Activated CD4-positive, alpha-beta T cell treated with anti-CD3 and anti-CD28 coated beads, Interleukin-2, amount 50 U/mL, for 4 hours (primary cell): ENCODE measurements around the gene RASGRP3.

Experiments used
- DNase-seq, 2 experiments: peaks; one replicate each; pipeline ENCODE4 v3.0.0-alpha.2; 2020

RASGRP3 gene

DNA sequence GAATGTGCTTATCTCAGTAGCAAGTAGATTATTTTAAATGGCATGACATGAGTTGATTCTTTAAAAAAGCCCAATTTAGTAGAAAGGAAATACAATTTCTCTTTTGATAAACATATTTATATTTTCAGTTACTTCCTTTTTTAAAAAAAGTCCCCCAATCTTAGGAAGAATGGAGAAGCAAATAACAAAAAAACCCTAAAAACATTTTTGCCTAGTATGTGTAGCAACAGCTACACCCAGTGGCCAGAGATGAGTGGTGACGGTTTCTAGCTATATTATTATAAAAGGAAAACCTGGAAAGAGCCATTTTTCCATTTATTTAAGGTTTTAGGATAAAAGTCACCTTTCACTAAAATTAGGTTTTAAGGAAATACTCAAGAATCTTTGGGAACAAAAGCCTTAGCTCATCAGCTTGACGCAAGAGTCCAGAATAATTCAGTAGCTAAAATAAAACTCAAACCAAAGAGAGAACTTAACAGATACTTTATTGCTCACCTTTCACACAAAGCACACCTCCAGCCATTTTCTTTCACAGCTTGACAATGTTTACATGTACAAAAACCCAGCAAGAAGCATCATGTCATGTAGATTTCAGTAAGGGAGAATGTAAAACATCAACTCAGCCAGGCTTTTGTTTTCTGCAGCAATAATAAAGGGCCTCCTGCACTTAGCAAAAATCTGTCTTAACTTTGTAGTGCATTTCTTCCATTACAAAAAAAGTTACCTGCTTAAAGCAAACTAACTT, 106.9 kb downstream of the RASGRP3 start:
- DNase-seq, result peak in 1 of 2 experiments; percentile 22

DNA sequence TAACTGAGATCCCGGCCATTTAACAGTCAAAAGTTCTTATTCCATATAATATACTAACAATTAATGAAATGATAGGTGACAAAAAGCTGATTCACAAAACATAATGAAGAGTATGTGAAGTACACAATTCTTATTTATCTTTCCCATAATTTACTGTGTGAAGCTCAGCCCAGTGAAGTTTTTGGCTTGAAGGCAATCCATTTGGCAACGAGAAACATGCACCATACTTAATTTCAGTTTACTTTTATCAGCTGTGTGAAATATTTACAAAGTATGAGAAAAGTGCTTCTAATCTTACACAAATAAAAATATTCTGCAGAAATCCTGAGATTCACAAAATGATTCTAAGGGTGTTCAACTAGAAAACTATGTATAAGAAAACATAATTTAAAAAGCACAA, 110.3 kb downstream of the RASGRP3 start:
- no peak for DNase-seq

DNA sequence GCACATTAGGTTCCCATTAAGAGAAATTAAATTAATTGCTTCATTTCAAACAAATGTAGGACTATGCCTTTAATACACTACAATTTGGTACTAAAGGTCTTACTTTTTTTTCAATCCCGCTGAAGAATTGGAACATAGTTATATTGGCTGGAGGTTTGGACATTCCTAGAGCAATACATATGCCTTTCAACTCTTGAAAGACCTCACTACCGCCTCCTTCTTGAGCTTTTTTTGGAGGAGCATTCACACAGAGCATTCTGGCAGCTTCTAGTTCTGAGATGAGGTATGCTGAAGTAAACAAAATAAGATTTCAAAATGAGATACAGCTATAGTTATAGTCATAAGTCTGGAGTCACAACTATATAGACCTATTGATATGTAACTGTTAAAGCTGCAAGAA, 111.8 kb downstream of the RASGRP3 start:
- DNase-seq, result no peak

DNA sequence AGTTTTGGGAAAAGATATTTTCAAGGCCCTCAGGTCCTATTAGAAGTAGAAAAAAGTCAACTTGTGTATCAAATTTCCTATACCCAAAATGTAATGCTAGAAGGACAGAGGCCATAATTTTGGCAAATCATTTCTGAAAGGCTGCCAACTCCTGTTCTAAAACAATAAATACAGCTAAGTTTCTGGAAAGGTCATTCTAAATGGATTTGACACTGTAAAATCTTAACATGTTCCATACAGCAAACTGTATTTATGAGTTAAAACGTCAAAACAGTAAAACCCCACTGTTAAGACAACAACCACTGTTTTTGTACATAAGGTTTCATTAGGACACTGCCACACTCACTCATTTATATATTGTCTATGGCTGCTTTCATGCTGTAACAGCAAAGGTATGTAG, 113.0 kb downstream of the RASGRP3 start:
- DNase-seq, result no peak

DNA sequence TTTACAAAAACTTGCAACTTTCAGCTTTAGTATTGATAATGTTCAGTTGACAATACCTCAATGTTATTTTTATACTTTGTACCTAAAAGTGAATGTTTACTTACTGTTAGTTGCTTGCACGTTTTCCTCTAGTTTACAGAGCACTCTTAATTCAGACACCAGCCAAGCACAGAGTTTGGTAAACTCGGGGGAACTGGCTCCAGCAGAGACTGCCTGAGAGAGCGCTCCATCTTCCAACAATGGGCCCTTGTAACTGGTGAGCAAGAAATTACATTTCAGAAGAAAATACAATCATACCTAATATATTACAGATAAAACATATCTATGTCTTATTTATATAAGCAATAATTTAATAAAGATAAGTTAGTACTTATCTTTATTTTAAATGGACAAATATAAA, 118.9 kb downstream of the RASGRP3 start:
- DNase-seq, result no peak

DNA sequence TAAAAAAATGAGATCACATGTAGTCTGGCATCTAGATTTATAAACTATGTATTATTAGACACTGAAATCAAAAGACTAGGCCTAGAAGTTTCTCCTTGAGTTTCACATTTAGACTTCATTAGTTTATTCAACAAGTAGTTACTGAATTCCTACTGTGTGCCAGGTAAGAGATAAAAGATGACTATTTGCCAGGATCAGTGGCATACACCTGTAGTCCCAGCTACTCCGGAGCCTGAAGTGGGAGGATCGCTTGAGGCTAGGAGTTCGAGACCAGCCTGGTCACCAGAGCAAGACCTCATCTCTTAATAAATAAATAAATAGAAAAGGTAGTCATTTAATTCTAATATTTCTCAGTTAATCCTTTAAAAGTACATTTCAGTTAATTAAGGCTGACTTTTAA, 120.6 kb downstream of the RASGRP3 start:
- no peak for DNase-seq

DNA sequence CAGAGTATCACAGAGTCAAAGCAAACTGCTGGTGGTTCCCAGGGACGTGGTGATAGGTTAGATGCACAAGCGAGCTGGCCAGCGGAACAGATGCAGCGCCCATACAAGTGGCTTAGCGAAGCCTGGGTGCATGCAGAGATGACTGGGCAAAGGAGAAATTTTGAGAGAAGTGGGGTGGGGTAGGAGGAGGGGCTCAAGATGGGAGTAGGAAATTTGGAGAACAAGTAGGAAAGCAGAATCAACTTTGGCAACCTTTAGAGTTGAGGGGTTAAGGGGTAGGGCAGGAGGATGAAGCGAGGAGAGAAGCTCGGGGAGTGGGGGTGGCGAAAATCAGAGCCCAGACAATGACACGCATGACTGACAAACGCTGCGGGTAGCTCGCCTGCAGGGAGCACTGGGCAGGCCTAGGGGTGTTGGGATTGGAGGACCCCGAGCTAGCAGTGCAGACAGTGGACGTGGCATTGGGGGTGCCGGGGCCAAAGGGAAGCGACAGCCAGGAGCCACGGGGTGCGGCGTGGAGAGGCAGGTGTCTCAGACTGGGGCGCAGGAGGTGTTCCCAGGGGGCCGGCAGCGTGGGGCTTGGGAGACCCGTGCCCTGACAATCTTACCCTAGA, 122.2 kb downstream of the RASGRP3 start:
- peak in 1 of 2 experiments; percentile 21 for DNase-seq

DNA sequence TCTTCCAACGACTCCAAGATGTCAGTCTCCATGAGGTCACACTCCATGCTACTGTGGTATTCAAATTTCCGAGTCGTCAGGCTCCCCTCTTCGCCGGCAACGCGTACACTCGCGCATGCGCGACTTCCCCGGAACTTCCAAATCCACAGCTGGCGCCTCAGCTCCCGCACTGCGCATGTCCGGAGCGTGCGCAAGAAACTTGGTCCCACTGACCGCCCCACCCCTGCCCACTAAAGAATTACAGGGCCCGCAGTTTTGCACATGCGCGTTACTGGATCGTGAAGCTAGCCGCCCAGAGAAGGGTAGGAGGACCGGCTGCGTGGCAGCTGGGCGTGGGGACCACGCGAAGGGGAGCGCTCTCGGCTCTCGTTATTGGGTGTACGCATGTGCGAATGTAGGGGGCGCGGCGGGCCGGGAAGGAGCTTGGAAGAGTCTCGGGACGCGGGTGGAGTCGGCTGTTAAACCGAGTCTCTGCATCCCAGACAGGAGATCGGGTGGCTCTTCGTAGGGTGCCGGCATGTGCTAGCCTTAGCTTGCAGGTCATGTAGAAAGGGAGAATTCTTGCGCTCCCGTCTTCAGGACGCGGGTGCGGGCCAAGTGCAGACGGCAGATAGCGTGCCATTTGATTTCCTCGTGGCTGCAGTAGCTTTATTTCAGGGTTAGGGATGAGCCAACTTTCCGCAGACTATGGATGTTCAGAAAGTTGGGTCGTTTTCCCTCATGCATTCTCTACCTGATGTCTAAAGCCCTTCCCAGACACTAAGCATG, 122.9 kb downstream of the RASGRP3 start, which contains the start of gene FAM98A:
Gene FAM98A, minus strand, starts transcription at position 125 of the 768 bp plus-strand sequence. Its CDS starts 78 bp downstream, at position 47.
- DNase-seq, result peak; percentile 99

DNA sequence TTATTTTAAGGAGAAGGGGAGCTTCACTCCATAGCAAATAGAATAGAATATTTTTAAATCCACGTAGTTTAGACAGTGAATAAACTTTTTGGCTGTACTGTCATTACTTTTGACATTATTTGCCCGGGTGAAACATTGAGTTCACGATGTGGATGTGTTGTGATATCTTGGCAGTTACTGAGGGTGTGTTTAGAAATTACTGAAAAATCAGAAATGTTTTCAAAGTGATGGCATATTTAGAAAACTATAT, 123.4 kb downstream of the RASGRP3 start:
- no peak for DNase-seq

DNA sequence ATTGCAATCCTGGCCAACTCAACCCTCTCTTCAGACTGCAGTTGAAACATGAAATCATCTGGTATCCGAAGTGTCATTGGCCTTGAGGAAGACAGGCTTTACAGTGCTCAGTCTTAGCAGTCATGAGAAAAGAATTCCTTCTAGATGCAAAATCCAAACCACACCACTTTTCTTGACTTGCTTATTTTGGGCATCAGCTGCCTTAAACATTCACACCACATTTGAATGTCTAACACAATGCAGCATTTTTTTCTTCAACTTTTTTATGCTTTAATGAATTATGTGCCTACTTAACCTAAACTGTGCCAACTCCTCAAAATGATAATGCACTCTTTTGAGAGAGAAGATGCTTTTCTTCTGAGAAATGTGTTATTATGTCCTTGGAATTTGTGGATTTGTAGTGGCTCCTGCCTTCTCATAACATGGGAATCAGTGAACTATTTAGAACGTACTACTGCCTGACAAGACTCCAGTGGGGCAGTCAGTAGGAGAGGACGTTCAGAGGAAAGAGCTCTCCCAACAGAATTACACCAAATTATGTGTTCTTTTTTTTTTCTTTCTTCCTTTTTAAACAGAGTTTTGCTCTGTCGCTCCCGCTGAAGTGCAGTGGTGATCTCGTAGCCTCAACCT, 125.9 kb downstream of the RASGRP3 start:
- DNase-seq, result no peak

DNA sequence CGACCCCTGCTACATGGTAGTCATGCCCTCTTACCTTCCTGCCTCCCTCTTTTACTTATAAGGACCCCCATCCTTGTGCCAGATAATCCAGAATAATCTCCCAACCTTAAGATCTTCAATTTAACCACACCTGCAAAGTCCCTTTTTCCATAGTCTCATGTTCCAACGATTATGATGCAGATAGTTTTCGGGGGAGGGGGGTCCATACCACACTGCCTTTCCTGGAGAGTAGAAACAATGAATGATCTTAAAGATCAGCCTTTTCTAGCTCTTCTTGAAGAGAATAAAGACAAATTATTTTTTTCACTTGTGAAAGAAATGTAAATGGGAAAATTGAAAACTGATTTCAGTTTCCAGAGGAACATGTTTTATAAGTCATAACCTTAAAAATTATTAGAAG, 127.0 kb downstream of the RASGRP3 start:
- no peak for DNase-seq

DNA sequence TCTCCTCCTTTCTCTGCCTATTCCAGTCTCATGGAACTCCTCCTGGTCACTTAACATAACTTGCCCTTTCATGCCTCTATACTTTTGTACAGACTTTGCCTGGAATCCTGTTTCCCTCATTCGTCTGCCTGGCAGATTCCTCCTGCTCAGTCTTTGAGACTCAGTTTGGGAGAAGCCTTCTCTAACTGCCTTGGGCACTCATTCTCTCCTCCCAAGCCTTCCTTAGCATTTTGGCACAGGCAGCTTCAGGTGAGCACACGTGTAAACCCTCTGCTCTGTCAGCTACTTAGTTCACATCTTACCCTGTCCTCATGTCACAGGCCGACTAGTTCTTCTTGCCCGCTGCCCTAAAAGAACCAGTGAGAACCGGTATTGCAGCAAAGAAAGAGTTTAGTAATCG, 128.6 kb downstream of the RASGRP3 start:
- DNase-seq, result no peak

DNA sequence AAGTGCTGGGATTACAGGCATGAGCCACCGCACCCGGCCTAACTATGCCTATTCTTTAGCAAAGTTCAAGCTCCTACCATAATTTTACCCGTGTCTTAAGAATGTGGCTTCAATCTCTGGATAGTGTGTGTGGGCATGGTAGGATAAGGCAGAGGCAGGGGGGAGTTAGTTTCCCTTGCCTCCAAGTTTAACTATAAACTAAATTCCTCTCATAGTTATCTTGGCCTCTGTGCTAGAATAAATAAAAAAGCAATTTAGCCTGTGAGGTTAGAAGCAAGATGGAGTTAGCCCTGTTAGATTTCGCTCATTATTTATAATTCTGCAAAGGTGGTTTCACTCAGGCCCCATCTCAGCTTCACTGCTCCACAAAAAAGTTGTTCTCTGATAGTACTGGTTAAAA, 129.7 kb downstream of the RASGRP3 start:
- DNase-seq, result no peak

DNA sequence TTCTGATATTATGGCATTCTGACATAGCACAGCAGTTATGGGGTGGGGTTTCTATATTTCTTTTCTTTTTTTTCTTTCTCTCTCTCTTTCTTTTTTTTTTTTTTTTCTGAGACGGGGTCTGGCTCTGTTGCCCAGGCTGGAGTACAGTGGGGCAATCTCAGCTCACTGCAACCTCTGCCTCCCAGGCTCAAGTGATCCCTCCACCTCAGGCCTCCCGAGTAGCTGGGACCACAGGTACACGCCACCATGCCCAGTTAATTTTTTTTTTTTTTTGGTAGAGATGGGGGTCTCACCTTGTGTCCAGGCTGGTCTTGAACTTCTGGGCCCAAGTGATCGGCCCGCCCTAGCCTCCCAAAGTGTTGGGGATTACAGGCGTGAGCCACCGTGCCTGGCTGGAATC, 130.2 kb downstream of the RASGRP3 start:
- DNase-seq, result no peak

DNA sequence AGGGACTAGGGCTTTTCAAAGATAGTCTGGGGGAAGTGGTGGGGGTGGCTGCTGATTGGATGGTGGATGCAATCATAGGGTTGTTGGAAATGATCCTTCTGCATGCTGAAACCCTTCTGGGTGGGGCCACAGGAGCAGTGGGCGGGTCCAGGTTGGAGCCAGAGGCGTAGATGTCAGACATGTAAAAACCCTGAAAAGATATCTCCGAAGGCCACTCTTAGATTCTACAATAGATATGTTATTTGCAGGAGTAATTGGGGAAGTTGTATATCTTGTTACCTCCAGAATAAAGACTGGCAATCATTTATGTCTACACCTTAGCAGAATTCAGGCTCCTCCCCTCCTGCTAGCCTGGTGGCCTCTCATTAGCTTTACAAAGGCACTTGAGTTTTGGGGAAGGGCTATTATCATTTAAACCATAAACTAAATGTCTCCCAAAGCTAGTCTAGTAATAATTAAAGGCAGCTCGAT, 130.8 kb downstream of the RASGRP3 start:
- no peak for DNase-seq

DNA sequence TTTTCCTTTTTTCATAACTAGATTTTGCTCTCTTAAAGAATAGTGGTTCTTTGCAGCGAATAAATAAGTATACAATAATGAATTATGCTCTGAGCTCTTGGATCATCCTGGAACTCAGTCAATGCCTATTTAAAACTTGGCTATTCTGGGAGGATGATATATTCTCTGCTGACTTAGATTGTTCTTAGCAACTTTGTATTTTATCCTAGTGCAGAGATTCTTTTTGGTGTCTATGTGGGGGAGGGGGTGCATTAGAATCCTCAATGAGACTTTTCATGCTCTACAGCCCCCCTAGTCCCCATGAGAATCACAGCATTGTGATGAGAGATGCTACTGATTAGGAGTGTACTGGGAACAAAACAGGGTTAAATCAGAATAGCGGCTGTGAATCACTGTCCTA, 131.5 kb downstream of the RASGRP3 start:
- DNase-seq, result no peak

DNA sequence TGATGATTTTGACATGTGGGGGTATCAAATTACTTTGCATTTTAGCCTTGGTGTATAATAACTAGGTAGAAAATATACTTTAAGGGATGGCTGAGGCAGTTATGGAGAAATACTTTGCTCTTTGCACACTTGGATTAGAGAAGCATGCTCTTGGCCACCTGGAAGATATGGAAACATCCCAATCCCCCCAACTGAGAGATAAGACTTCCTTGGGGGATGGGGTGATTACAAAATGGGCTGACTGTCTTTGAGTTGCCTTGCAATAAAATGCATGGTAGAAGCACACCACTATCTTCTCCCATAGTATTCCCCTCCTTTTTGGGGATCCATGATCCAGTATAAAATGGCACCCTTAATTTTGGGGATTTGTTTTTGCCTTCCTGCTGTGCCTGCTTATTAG, 137.7 kb downstream of the RASGRP3 start:
- DNase-seq, result no peak
